Transverse colon (tissue), 4 donors: ENCODE data around the gene SLTM. TPM values are rescaled to one million over a fixed set of nuclear protein-coding genes. Genes with fewer than 3 reads are reported as not detected.

Experiments used
- DNase-seq: peaks from one replicate; pipeline ENCODE4 v3.0.0-alpha.2; 2019
- H3K27ac ChIP-seq, 4 donors: fragments of 200-600 bp; sonication (generic); 2 replicates each; pipeline ENCODE4 v1.5.1; 2016 to 2018; ENCODE audit warnings: inconsistent platforms in 4 of 4
- H3K27me3 ChIP-seq: fragments of 200-600 bp; sonication (generic); 2 replicates; pipeline ENCODE4 v1.5.1; 2017; ENCODE audit warnings: inconsistent platforms
- H3K36me3 ChIP-seq, 4 donors: fragments of 200-600 bp; sonication (generic); 2 replicates each; pipeline ENCODE4 v1.5.1; 2017 to 2019; ENCODE audit warnings: inconsistent platforms in 4 of 4
- H3K4me1 ChIP-seq, 4 donors: fragments of 200-600 bp; sonication (generic); 2 replicates each; pipeline ENCODE4 v1.5.1; 2017 to 2020; ENCODE audit warnings: inconsistent platforms in 4 of 4
- H3K4me3 ChIP-seq, 4 donors: fragments of 200-600 bp; sonication (generic); 1 replicate in 1 of 4; 2 replicates in 3 of 4; pipeline versions ENCODE4 v1.5.1 to v1.6.1; 2017 to 2019; ENCODE audit warnings: inconsistent platforms in 4 of 4
- H3K9me3 ChIP-seq, 2 donors: fragments of 200-600 bp; sonication (generic); 2 replicates each; pipeline ENCODE4 v1.5.1; 2017 to 2019; ENCODE audit warnings: inconsistent platforms in 2 of 2
- CTCF ChIP-seq, 5 experiments: fragments of 200-600 bp in 3 of 5; fragments of 450-650 bp in 2 of 5; sonication (generic) in 3 of 5; IDR thresholded peaks; 1 replicate in 2 of 5; 2 replicates in 3 of 5; pipeline ENCODE4 v1.5.1; 2016 to 2017; ENCODE audit warnings: antibody characterized with exemption in 5 of 5, inconsistent platforms in 3 of 5, mild to moderate bottlenecking in 2 of 5, moderate library complexity in 1 of 5
- EP300 ChIP-seq: sonication (generic); formaldehyde crosslinking; IDR thresholded peaks from one replicate; pipeline ENCODE4 v1.6.1; 2017; ENCODE audit warnings: antibody characterized with exemption, low read depth
- POLR2A ChIP-seq: fragments of 450-650 bp; IDR thresholded peaks from one replicate; pipeline ENCODE4 v1.6.1; 2016; ENCODE audit warnings: antibody characterized with exemption, mild to moderate bottlenecking, moderate library complexity
- POLR2AphosphoS5 ChIP-seq, 3 donors: sonication (generic); formaldehyde crosslinking; IDR thresholded peaks; one replicate each; pipeline ENCODE4 v1.6.1; 2016; ENCODE audit warnings: antibody characterized with exemption in 3 of 3
- WGBS, 2 donors: methylation state at CpG; one replicate each; pipeline ENCODE4 v1.1.5; 2018; ENCODE audit warnings: low coverage in 1 of 2; 5-methylcytosine and 5-hydroxymethylcytosine counted together
- in situ Hi-C, 4 donors: fragments of 200-750 bp; cut with MboI; loops; one replicate each; pipeline versions ENCODE4 v1.15.0 to v1.15.1; 2017; ENCODE audit warnings: low sequenced_read_pairs in 3 of 4, low pct_ligation_motif_present in 1 of 4, low pct_unique_long_range_greater_than_20kb in 1 of 4
- intact Hi-C: fragments of 100-400 bp; cut with DNase I; formaldehyde crosslinking; loops from one replicate; pipeline ENCODE4 v1.15.1; 2023; ENCODE audit warnings: low total_unique reads
- total RNA-seq, 4 donors: library from RNA; depleted of rRNA; stranded (reverse); fragments of >200 nt; gene quantifications; one replicate each; pipeline ENCODE4 v1.1.0, GENCODE V29; 2016

SLTM gene
- total RNA-seq, 4 donors from 2014 or later, result 91.9 to 447 (median 143) TPM

DNA sequence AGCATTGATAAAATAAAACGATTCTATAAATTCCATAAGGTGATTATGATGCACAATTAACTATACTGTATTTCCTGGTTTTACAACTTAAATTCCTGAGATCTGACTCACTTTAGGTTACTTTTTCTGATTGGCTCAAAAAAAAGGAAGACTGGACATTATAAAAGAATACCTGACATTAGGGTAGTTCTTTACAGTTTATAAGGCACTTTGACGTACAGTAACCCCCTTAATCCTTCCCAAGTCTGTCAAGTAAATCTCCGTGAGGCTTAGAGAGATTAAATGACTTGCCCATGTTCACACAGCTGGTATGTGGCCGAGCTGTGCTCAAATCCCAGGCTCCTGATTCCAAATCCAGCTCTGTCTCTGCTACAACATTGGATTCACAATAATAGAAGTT, 1.0 kb upstream of the SLTM start:
- 51 to 55% methylated on average over 3 to 4 of the region's 4 CpGs for WGBS, 2 donors
- Histone ChIP-seq H3K4me1 (peaks cover 12 to 32% (median 20%) of the 10 kb centered on the region in 4 donors), H3K9me3 (no peaks in the 10 kb centered on the region), H3K4me3 (peak overlapping the region in 2 of 4 donors; percentile 74 to 90), H3K27me3 (no peaks in the 10 kb centered on the region), H3K27ac (peak overlapping the region; percentile 97 to 100 (median 100)), H3K36me3 (no peaks in the 10 kb centered on the region)
- intact Hi-C loops (no loop called here), in situ Hi-C loops (loop anchor here in 1 of 4 donors (25.0 kb wide), 1 partner anchor 97 kb away; no protein-coding TSS in a partner anchor)
- no peak for TF ChIP-seq POLR2AphosphoS5 (IDR thresholded peaks at IDR 0.05)
- no peak for TF ChIP-seq CTCF (IDR thresholded peaks at IDR 0.05)
- no peak for TF ChIP-seq POLR2A
- no peak for TF ChIP-seq EP300
- no peak for DNase-seq

DNA sequence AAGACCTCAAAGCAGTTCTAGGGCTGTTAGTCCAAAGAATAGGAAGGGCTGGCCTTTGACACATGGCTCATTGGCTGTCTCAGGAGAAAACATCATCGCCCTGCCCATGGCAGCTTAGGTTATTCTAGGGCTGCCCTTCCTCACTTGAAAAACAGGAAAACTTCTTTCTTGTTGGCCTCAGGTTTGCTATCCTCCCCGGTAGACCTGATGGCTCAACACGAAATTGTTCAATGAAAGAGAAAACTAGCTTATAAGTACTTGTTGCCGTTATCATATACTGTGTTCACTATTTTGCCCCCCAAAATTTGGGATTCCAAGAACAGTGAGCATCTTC, 602 bp upstream of the SLTM start:
- TF ChIP-seq CTCF (IDR thresholded peaks at IDR 0.05) (peak in 1 of 5 experiments; percentile 1), POLR2A (no peak)
- no peaks in the 10 kb centered on the region for H3K27me3 ChIP-seq
- intact Hi-C loops, result no loop called here

GRCh38 chr15:58932710-58933280, 684 bp downstream of the SLTM start:
- Histone ChIP-seq H3K4me1 (peaks cover 12 to 32% (median 20%) of the 10 kb centered on the region in 4 donors), H3K27me3 (no peaks in the 10 kb centered on the region), H3K4me3 (peak overlapping the region; percentile 74 to 96 (median 88)), H3K36me3 (peaks cover 0 to 15% (median 4%) of the 10 kb centered on the region in 4 donors), H3K9me3 (no peaks in the 10 kb centered on the region), H3K27ac (peak overlapping the region; percentile 97 to 100 (median 100))
- in situ Hi-C loops (loop anchor here in 1 of 4 donors (25.0 kb wide), 1 partner anchor 95 kb away; no protein-coding TSS in a partner anchor), intact Hi-C loops (loop anchor here (1.0 kb wide), 1 partner anchor 161 kb away; the partner anchor contains the start of gene MINDY2)
- TF ChIP-seq POLR2A, result no peak
- TF ChIP-seq EP300, result no peak
- no peak for TF ChIP-seq CTCF (IDR thresholded peaks at IDR 0.05)
- no peak for TF ChIP-seq POLR2AphosphoS5 (IDR thresholded peaks at IDR 0.05)
- 0% methylated on average over 4 to 37 of the region's 37 CpGs for WGBS, 2 donors
- no peak for DNase-seq

More for the DNA sequence above, 602 bp upstream of the SLTM start:
- 8 to 13% methylated on average over 4 of the region's 4 CpGs for WGBS, 2 donors
- H3K27ac ChIP-seq, result peak overlapping the region; percentile 97 to 100 (median 100)
- H3K9me3 ChIP-seq, result no peaks in the 10 kb centered on the region
- H3K36me3 ChIP-seq, result peaks cover 0 to 4% (median under 1%) of the 10 kb centered on the region in 4 donors
- DNase-seq, result no peak
- in situ Hi-C loops, result loop anchor here in 1 of 4 donors (25.0 kb wide), 1 partner anchor 97 kb away; no protein-coding TSS in a partner anchor
- H3K4me1 ChIP-seq, result peaks cover 12 to 32% (median 20%) of the 10 kb centered on the region in 4 donors
- H3K4me3 ChIP-seq, result peak overlapping the region; percentile 19 to 96 (median 82)

DNA sequence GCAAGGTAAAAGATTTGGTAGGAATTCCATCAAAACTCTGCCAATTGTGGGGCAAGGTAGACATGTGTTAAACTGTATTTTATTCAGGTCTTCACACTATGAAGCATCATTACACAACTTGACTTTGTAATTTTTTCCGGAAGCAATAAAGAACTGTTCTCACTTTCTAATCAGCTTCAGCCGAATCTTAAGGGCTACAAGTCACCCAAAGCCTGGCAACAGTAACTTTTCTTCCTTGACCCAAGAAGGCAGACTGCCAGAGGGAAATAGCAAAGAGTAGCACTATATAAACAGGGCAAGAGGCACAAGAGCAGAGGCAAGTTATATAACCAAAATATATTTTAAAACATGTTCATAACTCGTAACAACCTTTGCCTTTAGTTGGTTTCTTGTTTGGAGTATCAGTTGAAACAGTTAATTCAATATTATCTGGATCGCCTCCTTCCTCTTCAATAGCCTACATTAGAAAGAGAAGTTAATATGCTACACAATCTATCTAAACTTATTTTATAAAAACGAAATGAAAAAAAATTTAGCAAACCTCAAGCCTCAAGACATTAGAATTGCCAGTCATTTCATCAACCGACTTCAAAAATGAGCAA, 1.4 kb downstream of the SLTM start:
- Histone ChIP-seq H3K27me3 (no peaks in the 10 kb centered on the region), H3K4me3 (peak overlapping the region; percentile 74 to 96 (median 88)), H3K4me1 (peaks cover 12 to 32% (median 20%) of the 10 kb centered on the region in 4 donors), H3K36me3 (peaks cover 0 to 22% (median 8%) of the 10 kb centered on the region in 4 donors), H3K27ac (peak overlapping the region; percentile 97 to 100 (median 100)), H3K9me3 (no peaks in the 10 kb centered on the region)
- peak; percentile 25 for DNase-seq
- intact Hi-C loops (no loop called here), in situ Hi-C loops (loop anchor here in 1 of 4 donors (25.0 kb wide), 1 partner anchor 95 kb away; no protein-coding TSS in a partner anchor)
- TF ChIP-seq POLR2A (peak; percentile 17), CTCF (IDR thresholded peaks at IDR 0.05) (no peak), EP300 (no peak), POLR2AphosphoS5 (IDR thresholded peaks at IDR 0.05) (peak; percentile 6 to 72 (median 43))
- WGBS, 2 donors, result 1% methylated on average over 4 to 6 of the region's 6 CpGs
